RWPE1 (cell line): ENCODE results near the gene FIBCD1.

Experiments used
- CTCF ChIA-PET: fragments of 350-600 bp; sonication (Branson Sonifier 250); formaldehyde crosslinking; extraction: SDS; loops from one replicate; lab custom pipeline; 2021; lab: Yijun Ruan, JAX
- POLR2A ChIA-PET: fragments of 400-600 bp; formaldehyde crosslinking; extraction: SDS; loops from one replicate; lab custom pipeline; 2020; ENCODE audit warnings: antibody characterized with exemption; ENCODE audit not compliant: low non-redundant PET; lab: Yijun Ruan, JAX
- DNase-seq: peaks from one replicate; pipeline ENCODE4 v3.0.0; 2012; ENCODE audit warnings: low spot score
- H3K27ac ChIP-seq: fragments of 450-650 bp; 2 replicates; pipeline ENCODE4 v1.5.1; 2017
- TF ChIP-seq, protein P1 (sequence below): fragments of 450-650 bp; conservative IDR thresholded peaks from 2 replicates; pipeline ENCODE4 v1.5.1; 2017; ENCODE audit warnings: low read depth, mild to moderate bottlenecking

The FIBCD1 gene

DNA sequence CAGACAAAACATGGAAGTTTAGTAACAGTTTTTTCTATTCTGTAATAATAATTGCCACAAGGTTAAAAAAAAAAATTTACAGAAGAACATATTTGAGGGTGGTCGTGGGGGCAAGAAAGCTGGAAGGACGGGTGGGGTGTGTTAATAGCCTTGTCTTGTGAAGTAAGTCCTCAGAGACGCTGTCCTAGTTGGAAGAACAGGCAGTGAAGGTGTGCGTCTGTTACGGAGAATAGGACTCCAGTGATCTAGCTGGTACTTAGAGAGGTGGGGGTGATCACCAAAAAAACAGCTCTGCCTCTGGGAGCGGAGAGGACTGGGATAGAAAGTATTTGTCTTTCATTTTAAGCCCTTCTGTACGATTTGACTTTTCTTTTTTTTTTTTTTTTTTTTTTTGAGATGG lies 86.2 kb downstream of the FIBCD1 start:
- ChIA-PET CTCF (interaction anchor here (0.6 to 1.0 kb wide), 6 partner anchors 9 to 194 kb away, joined by 3 to 4 read pairs (median 3); no protein-coding TSS in a partner anchor), POLR2A (no interaction called here)
- no peak overlapping the region for H3K27ac ChIP-seq
- no peak for DNase-seq
- TF ChIP-seq, protein P1, sequence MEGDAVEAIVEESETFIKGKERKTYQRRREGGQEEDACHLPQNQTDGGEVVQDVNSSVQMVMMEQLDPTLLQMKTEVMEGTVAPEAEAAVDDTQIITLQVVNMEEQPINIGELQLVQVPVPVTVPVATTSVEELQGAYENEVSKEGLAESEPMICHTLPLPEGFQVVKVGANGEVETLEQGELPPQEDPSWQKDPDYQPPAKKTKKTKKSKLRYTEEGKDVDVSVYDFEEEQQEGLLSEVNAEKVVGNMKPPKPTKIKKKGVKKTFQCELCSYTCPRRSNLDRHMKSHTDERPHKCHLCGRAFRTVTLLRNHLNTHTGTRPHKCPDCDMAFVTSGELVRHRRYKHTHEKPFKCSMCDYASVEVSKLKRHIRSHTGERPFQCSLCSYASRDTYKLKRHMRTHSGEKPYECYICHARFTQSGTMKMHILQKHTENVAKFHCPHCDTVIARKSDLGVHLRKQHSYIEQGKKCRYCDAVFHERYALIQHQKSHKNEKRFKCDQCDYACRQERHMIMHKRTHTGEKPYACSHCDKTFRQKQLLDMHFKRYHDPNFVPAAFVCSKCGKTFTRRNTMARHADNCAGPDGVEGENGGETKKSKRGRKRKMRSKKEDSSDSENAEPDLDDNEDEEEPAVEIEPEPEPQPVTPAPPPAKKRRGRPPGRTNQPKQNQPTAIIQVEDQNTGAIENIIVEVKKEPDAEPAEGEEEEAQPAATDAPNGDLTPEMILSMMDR = no peak
